Measurements from ENCODE around the gene NR1H2.
"Not testable (repeated sequence)": the region's sequence is repeated elsewhere in the genome, so short reads cannot be mapped to it uniquely, and the experiment has no call there.

NR1H2 gene

GRCh38 chr19:50387868-50388245 is 11.6 kb downstream of the NR1H2 start:
- Histone ChIP-seq H3K27me3 (ENCODE audit: insufficient read depth, low read length) (no peaks in the 10 kb centered on the region), H3K36me3 (ENCODE audit: insufficient read depth, low read length) (peaks cover 21% of the 10 kb centered on the region), H3K4me3 (ENCODE audit: low read length) (no peak overlapping the region), H2AFZ (ENCODE audit: low read depth, low read length) (no peak overlapping the region), H3K4me1 (ENCODE audit: insufficient read depth, low read length) (peaks cover 18% of the 10 kb centered on the region), H3K9me3 (ENCODE audit: low read length) (peaks cover 4% of the 10 kb centered on the region)

GRCh38 chr19:50390295-50390694 is 14.0 kb downstream of the NR1H2 start:
- Histone ChIP-seq H3K9me3 (ENCODE audit: low read length) (peaks cover 12% of the 10 kb centered on the region), H3K36me3 (ENCODE audit: insufficient read depth, low read length) (peaks cover 24% of the 10 kb centered on the region)
- not testable (repeated sequence) for H3K4me1 ChIP-seq (ENCODE audit: insufficient read depth, low read length); H2AFZ ChIP-seq (ENCODE audit: low read depth, low read length); H3K27me3 ChIP-seq (ENCODE audit: insufficient read depth, low read length); H3K4me3 ChIP-seq (ENCODE audit: low read length)

- H3K9me3 ChIP-seq (ENCODE audit: low read length): peaks cover 12% of the 10 kb centered on the region
- H3K4me3 ChIP-seq (ENCODE audit: low read length); H2AFZ ChIP-seq (ENCODE audit: low read depth, low read length); H3K4me1 ChIP-seq (ENCODE audit: insufficient read depth, low read length); H3K27me3 ChIP-seq (ENCODE audit: insufficient read depth, low read length): not testable (repeated sequence)
- peaks cover 24% of the 10 kb centered on the region for H3K36me3 ChIP-seq (ENCODE audit: insufficient read depth, low read length)
Measured at GRCh38 chr19:50390952-50391351, 14.7 kb downstream of the NR1H2 start.

- Histone ChIP-seq H3K4me1 (ENCODE audit: insufficient read depth, low read length) (no peaks in the 10 kb centered on the region), H3K4me3 (ENCODE audit: low read length) (no peak overlapping the region), H3K36me3 (ENCODE audit: insufficient read depth, low read length) (peaks cover 12% of the 10 kb centered on the region), H3K27me3 (ENCODE audit: insufficient read depth, low read length) (no peaks in the 10 kb centered on the region), H2AFZ (ENCODE audit: low read depth, low read length) (no peak overlapping the region), H3K9me3 (ENCODE audit: low read length) (peaks cover 12% of the 10 kb centered on the region)
Measured at GRCh38 chr19:50392759-50393158, 16.5 kb downstream of the NR1H2 start.

GRCh38 chr19:50393589-50393988 is 17.3 kb downstream of the NR1H2 start:
- Histone ChIP-seq H3K4me1 (ENCODE audit: insufficient read depth, low read length) (no peaks in the 10 kb centered on the region), H3K9me3 (ENCODE audit: low read length) (peaks cover 12% of the 10 kb centered on the region), H2AFZ (ENCODE audit: low read depth, low read length) (no peak overlapping the region), H3K27me3 (ENCODE audit: insufficient read depth, low read length) (no peaks in the 10 kb centered on the region), H3K36me3 (ENCODE audit: insufficient read depth, low read length) (peaks cover 6% of the 10 kb centered on the region), H3K4me3 (ENCODE audit: low read length) (no peak overlapping the region)

GRCh38 chr19:50394017-50394416 is 17.8 kb downstream of the NR1H2 start:
- peaks cover 6% of the 10 kb centered on the region for H3K36me3 ChIP-seq (ENCODE audit: insufficient read depth, low read length)
- peaks cover 12% of the 10 kb centered on the region for H3K9me3 ChIP-seq (ENCODE audit: low read length)
- H3K27me3 ChIP-seq (ENCODE audit: insufficient read depth, low read length): no peaks in the 10 kb centered on the region
- no peaks in the 10 kb centered on the region for H3K4me1 ChIP-seq (ENCODE audit: insufficient read depth, low read length)
- H2AFZ ChIP-seq (ENCODE audit: low read depth, low read length): no peak overlapping the region
- no peak overlapping the region for H3K4me3 ChIP-seq (ENCODE audit: low read length)

- peaks cover 20% of the 10 kb centered on the region for H3K36me3 ChIP-seq (ENCODE audit: insufficient read depth, low read length)
- no peak overlapping the region for H3K4me3 ChIP-seq (ENCODE audit: low read length)
- peaks cover 4% of the 10 kb centered on the region for H3K9me3 ChIP-seq (ENCODE audit: low read length)
- H2AFZ ChIP-seq (ENCODE audit: low read depth, low read length): no peak overlapping the region
- no peaks in the 10 kb centered on the region for H3K4me1 ChIP-seq (ENCODE audit: insufficient read depth, low read length)
- H3K27me3 ChIP-seq (ENCODE audit: insufficient read depth, low read length): no peaks in the 10 kb centered on the region
Measured at GRCh38 chr19:50398675-50399367, 22.6 kb downstream of the NR1H2 start.

GRCh38 chr19:50399368-50399745 is 23.1 kb downstream of the NR1H2 start:
- H3K27me3 ChIP-seq (ENCODE audit: insufficient read depth, low read length): no peaks in the 10 kb centered on the region
- no peaks in the 10 kb centered on the region for H3K4me1 ChIP-seq (ENCODE audit: insufficient read depth, low read length)
- no peak overlapping the region for H3K4me3 ChIP-seq (ENCODE audit: low read length)
- H2AFZ ChIP-seq (ENCODE audit: low read depth, low read length): no peak overlapping the region
- H3K9me3 ChIP-seq (ENCODE audit: low read length): peaks cover 2% of the 10 kb centered on the region
- H3K36me3 ChIP-seq (ENCODE audit: insufficient read depth, low read length): peaks cover 22% of the 10 kb centered on the region

GRCh38 chr19:50401605-50402450 is 25.6 kb downstream of the NR1H2 start:
- Histone ChIP-seq H3K27me3 (ENCODE audit: insufficient read depth, low read length) (no peaks in the 10 kb centered on the region), H3K9me3 (ENCODE audit: low read length) (no peaks in the 10 kb centered on the region), H3K4me3 (ENCODE audit: low read length) (no peak overlapping the region), H3K4me1 (ENCODE audit: insufficient read depth, low read length) (no peaks in the 10 kb centered on the region), H2AFZ (ENCODE audit: low read depth, low read length) (no peak overlapping the region), H3K36me3 (ENCODE audit: insufficient read depth, low read length) (peaks cover 29% of the 10 kb centered on the region)

GRCh38 chr19:50402544-50403301 is 26.5 kb downstream of the NR1H2 start:
- no peak overlapping the region for H3K4me3 ChIP-seq (ENCODE audit: low read length)
- peaks cover 34% of the 10 kb centered on the region for H3K36me3 ChIP-seq (ENCODE audit: insufficient read depth, low read length)
- no peak overlapping the region for H2AFZ ChIP-seq (ENCODE audit: low read depth, low read length)
- no peaks in the 10 kb centered on the region for H3K4me1 ChIP-seq (ENCODE audit: insufficient read depth, low read length)
- no peaks in the 10 kb centered on the region for H3K27me3 ChIP-seq (ENCODE audit: insufficient read depth, low read length)
- H3K9me3 ChIP-seq (ENCODE audit: low read length): no peaks in the 10 kb centered on the region

GRCh38 chr19:50406156-50406820 is 30.0 kb downstream of the NR1H2 start:
- H3K4me1 ChIP-seq (ENCODE audit: insufficient read depth, low read length): no peaks in the 10 kb centered on the region
- no peaks in the 10 kb centered on the region for H3K9me3 ChIP-seq (ENCODE audit: low read length)
- no peaks in the 10 kb centered on the region for H3K27me3 ChIP-seq (ENCODE audit: insufficient read depth, low read length)
- H3K36me3 ChIP-seq (ENCODE audit: insufficient read depth, low read length): peaks cover 48% of the 10 kb centered on the region
- no peak overlapping the region for H3K4me3 ChIP-seq (ENCODE audit: low read length)
- H2AFZ ChIP-seq (ENCODE audit: low read depth, low read length): no peak overlapping the region

GRCh38 chr19:50406829-50407228 is 30.6 kb downstream of the NR1H2 start:
- Histone ChIP-seq H3K4me1 (ENCODE audit: insufficient read depth, low read length) (no peaks in the 10 kb centered on the region), H3K4me3 (ENCODE audit: low read length) (no peak overlapping the region), H2AFZ (ENCODE audit: low read depth, low read length) (no peak overlapping the region), H3K27me3 (ENCODE audit: insufficient read depth, low read length) (no peaks in the 10 kb centered on the region), H3K36me3 (ENCODE audit: insufficient read depth, low read length) (peaks cover 48% of the 10 kb centered on the region), H3K9me3 (ENCODE audit: low read length) (no peaks in the 10 kb centered on the region)

GRCh38 chr19:50409347-50409746 is 33.1 kb downstream of the NR1H2 start:
- peaks cover 35% of the 10 kb centered on the region for H3K36me3 ChIP-seq (ENCODE audit: insufficient read depth, low read length)
- no peaks in the 10 kb centered on the region for H3K9me3 ChIP-seq (ENCODE audit: low read length)

More at GRCh38 chr19:50409347-50409746, 33.1 kb downstream of the NR1H2 start:
- Histone ChIP-seq H2AFZ (ENCODE audit: low read depth, low read length) (no peak overlapping the region), H3K4me3 (ENCODE audit: low read length) (no peak overlapping the region), H3K27me3 (ENCODE audit: insufficient read depth, low read length) (no peaks in the 10 kb centered on the region), H3K4me1 (ENCODE audit: insufficient read depth, low read length) (no peaks in the 10 kb centered on the region)
